AG09309 (cell line): ENCODE data around the gene GDPD4.
A peak's percentile ranks its signal among the peaks of the same experiment; 100 is the strongest.

Experiments
- DNase-seq: peaks from one replicate; pipeline ENCODE4 v3.0.0-alpha.2; 2010; ENCODE audit warnings: low read depth
- H3K4me3 ChIP-seq: 2 replicates; pipeline ENCODE4 v1.5.1; 2011; ENCODE audit warnings: mild to moderate bottlenecking, low read depth, low read length, moderate library complexity; ENCODE audit not compliant: control insufficient read depth
- TF ChIP-seq, protein P1 (sequence below): IDR thresholded peaks from 2 replicates; pipeline ENCODE4 v1.5.1; 2011; ENCODE audit warnings: mild to moderate bottlenecking, low read depth, low read length, inconsistent platforms; ENCODE audit not compliant: insufficient read depth, control insufficient read depth; ENCODE audit errors: missing control alignments

Gene GDPD4

DNA sequence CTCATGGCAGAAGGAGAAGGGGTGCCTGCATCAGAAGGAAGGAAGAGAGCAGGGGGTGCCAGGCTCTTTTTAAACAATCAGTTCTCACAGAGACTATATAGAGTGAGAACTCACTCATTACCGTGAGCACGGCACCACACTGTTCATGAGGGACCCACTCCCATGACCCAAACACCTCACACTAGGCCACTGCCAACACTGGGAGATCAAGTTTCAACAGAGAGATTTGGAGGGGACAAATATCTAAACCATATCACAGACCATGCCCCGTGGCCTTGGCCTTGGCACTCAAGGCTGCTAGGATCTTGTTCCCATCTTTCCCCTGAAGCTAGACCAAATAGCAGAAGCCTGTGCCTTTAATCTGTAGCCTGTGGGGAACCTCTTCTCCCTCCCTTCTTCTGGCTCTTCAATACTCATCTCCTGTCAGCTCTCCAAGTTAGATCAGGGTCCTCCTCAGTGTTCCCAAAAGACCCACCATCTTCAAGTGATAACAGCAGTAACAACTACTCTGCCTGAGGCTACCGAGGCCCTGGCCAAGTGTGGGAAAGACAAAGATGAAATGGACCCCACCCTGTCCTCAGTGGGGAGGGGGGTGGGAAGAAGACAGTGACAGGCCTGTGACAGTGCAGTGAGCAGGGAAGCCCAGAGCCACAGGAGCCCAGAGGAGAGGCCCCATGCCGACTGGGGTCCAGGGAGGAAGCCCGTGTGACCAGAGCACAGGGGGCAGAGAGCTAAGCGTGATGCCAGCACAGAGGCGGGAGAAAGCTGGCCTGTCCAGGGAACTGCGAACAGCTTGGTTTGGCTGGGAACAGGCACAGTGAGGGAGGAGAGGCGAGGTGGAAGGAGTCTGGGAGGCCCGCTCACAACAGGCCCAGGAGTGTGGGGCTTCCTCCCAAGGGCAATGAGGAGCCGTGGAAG is 100.9 kb downstream of the GDPD4 start:
- TF ChIP-seq, protein P1, sequence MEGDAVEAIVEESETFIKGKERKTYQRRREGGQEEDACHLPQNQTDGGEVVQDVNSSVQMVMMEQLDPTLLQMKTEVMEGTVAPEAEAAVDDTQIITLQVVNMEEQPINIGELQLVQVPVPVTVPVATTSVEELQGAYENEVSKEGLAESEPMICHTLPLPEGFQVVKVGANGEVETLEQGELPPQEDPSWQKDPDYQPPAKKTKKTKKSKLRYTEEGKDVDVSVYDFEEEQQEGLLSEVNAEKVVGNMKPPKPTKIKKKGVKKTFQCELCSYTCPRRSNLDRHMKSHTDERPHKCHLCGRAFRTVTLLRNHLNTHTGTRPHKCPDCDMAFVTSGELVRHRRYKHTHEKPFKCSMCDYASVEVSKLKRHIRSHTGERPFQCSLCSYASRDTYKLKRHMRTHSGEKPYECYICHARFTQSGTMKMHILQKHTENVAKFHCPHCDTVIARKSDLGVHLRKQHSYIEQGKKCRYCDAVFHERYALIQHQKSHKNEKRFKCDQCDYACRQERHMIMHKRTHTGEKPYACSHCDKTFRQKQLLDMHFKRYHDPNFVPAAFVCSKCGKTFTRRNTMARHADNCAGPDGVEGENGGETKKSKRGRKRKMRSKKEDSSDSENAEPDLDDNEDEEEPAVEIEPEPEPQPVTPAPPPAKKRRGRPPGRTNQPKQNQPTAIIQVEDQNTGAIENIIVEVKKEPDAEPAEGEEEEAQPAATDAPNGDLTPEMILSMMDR, result no peak
- no peak overlapping the region for H3K4me3 ChIP-seq
- DNase-seq, result no peak

GRCh38 chr11:77199137-77199745 is 102.2 kb downstream of the GDPD4 start:
- H3K4me3 ChIP-seq, result no peak overlapping the region
- TF ChIP-seq, protein P1, result no peak
- no peak for DNase-seq

DNA sequence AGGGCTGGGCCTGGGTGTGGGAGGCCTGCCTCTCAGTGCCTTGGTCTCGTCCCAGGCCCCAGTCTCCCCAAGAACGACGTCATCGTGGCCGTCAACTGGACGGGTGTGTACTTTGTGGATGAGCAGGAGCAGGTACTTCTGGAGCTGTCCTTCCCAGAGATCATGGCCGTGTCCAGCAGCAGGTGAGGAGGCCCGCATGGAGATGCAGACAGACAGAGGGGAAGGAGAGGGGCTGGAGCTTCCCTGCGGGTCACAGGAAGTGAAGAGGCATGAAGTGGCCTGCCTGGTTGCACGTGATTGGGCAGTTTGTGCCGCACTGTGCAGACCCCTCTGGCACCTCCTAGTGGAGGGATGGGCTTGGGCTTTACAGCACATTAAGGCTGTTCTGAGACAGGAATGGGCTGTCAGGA is 103.0 kb downstream of the GDPD4 start:
- no peak overlapping the region for H3K4me3 ChIP-seq
- DNase-seq, result no peak
- TF ChIP-seq, protein P1, result peak; percentile 37

DNA sequence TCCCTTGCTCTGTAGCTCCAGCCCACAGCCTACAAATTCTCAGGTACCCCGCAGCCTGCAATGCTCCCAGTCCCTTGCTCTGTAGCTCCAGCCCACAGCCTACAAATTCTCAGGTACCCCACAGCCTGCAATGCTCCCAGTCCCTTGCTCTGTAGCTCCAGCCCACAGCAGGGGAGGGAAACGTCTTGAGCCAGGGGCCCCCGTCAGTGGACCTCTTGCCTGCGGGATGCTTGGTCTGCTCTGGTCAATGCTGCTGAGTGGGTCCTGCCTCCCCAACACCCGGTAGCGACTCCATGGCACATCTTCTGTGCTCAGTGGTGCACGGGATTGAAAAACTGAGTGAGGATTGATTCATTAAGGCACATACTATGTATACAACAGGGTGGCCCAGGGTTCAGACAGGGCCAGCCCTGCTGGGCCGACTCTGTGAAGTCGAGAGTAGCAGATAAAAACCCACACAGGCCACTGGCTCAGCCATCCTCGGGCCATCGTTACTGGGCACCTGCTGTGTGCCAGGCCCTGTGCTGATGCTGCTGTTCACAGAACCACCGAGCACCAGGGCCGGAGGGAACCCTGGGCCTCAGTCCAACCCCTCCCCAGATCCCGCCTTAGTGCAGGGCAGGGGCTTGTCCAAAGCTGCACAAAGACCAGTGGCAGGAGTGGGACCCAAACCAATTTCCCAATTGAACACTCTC is 103.7 kb downstream of the GDPD4 start:
- DNase-seq, result no peak
- no peak overlapping the region for H3K4me3 ChIP-seq
- TF ChIP-seq, protein P1, result no peak

DNA sequence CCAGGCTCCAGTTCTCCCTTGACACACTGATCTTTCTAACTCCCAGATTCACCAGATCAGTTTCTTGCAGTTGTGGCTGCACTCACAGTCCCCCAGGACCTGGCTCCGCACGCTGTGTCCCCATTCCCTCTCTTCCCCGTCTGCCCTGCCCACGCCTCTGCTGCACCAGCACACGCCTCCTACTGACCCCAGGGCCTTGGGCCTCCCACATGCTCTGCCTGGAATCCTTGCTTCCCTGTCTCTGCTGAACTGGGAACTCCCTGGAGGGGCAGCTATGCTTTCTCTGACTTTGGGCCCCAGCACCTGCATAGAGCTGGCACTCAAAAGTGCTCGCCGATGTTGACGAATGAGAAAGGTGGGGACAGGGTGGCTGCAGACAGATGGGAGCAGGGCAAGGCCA is 104.5 kb downstream of the GDPD4 start:
- no peak overlapping the region for H3K4me3 ChIP-seq
- TF ChIP-seq, protein P1, result no peak
- DNase-seq, result no peak

GRCh38 chr11:77195071-77195755 is 106.3 kb downstream of the GDPD4 start:
- TF ChIP-seq, protein P1, result no peak
- no peak for DNase-seq
- H3K4me3 ChIP-seq, result no peak overlapping the region
